ENCODE measurements around the gene FOXR2. TPM values are rescaled to one million over a fixed set of nuclear protein-coding genes. Genes with fewer than 3 reads are reported as not detected.

The FOXR2 gene, protein sequence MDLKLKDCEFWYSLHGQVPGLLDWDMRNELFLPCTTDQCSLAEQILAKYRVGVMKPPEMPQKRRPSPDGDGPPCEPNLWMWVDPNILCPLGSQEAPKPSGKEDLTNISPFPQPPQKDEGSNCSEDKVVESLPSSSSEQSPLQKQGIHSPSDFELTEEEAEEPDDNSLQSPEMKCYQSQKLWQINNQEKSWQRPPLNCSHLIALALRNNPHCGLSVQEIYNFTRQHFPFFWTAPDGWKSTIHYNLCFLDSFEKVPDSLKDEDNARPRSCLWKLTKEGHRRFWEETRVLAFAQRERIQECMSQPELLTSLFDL
- total RNA-seq (ENCODE audit: low replicate concordance) = not detected in 2 replicates

DNA sequence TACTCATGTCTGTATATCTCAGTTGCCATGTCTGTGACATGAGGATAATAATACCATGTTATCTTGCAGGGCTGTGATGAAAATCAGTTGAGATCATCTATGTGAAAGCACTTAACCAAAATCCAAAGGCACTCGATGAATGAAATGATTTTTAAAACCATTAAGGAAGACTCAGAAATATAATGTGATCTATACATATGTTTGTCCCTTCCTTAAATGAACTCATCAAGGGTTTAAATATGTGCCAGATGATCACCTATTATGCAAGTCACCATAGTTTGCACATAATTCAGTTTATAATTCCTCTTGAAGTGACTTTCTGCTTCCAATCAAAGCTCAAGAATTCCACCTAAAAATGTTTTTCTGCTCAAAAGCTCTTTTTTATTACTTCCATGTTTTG, at the start of gene FOXR2:
Gene FOXR2, plus strand, starts transcription at position 301 of the 400 bp plus-strand sequence. CDS start 312 bp downstream, outside the sequence.
- no peaks in the 10 kb centered on the region for H3F3A ChIP-seq (ENCODE audit: low read depth)
- no peak within 1 kb of the TSS for H3K9ac ChIP-seq
- H3K4me2 ChIP-seq = no peak within 1 kb of the TSS
- no peak within 1 kb of the TSS for H2AFZ ChIP-seq (replicated peaks)
- Mint-ChIP-seq H3K27me3 (ENCODE audit: insufficient read depth, low read depth) (peaks cover 4% of the 10 kb centered on the region), H3K36me3 (no peaks in the 10 kb centered on the region), H3K27ac (no peak within 1 kb of the TSS), H3K4me3 (no peak within 1 kb of the TSS), H3K4me1 (no peaks in the 10 kb centered on the region), H3K9me3 (no peaks in the 10 kb centered on the region)
- H3K27me3 ChIP-seq = no peaks in the 10 kb centered on the region
- H3K4me3 ChIP-seq = no peak within 1 kb of the TSS
- peaks cover 7% of the 10 kb centered on the region for H3K9me3 ChIP-seq (ENCODE audit: low read depth)
- no peaks in the 10 kb centered on the region for H3K4me1 ChIP-seq
- no peaks in the 10 kb centered on the region for H3K79me2 ChIP-seq (ENCODE audit: low read depth)
- no peak for TF ChIP-seq CTCF (IDR thresholded peaks at IDR 0.05)
- no peak for TF ChIP-seq EZH2 (IDR thresholded peaks at IDR 0.05)
- TF ChIP-seq EZH2phosphoT487 (IDR thresholded peaks at IDR 0.05) = no peak
- DNase-seq (ENCODE audit: low spot score) = no peak
- no peak within 1 kb of the TSS for H3K27ac ChIP-seq
- no peaks in the 10 kb centered on the region for H4K20me1 ChIP-seq (ENCODE audit: low read depth)
- H3K36me3 ChIP-seq = no peaks in the 10 kb centered on the region

- no peaks in the 10 kb centered on the region for H3K79me2 ChIP-seq (ENCODE audit: low read depth)
- Mint-ChIP-seq H3K9me3 (peaks cover 3% of the 10 kb centered on the region), H3K4me1 (no peaks in the 10 kb centered on the region), H3K4me3 (no peak overlapping the region), H3K27ac (no peak overlapping the region), H3K36me3 (no peaks in the 10 kb centered on the region), H3K27me3 (ENCODE audit: insufficient read depth, low read depth) (peaks cover 2% of the 10 kb centered on the region)
- no peaks in the 10 kb centered on the region for H3K4me1 ChIP-seq
- no peaks in the 10 kb centered on the region for H4K20me1 ChIP-seq (ENCODE audit: low read depth)
- H3K4me3 ChIP-seq = no peak overlapping the region
- no peak overlapping the region for H2AFZ ChIP-seq (replicated peaks)
- H3F3A ChIP-seq (ENCODE audit: low read depth) = no peaks in the 10 kb centered on the region
- peaks cover 35% of the 10 kb centered on the region for H3K9me3 ChIP-seq (ENCODE audit: low read depth)
- H3K9ac ChIP-seq = no peak overlapping the region
- TF ChIP-seq CTCF (IDR thresholded peaks at IDR 0.05) (no peak), EZH2 (IDR thresholded peaks at IDR 0.05) (no peak), EZH2phosphoT487 (IDR thresholded peaks at IDR 0.05) (no peak)
- H3K36me3 ChIP-seq = no peaks in the 10 kb centered on the region
- no peaks in the 10 kb centered on the region for H3K27me3 ChIP-seq
- H3K4me2 ChIP-seq = no peak overlapping the region
- no peak for DNase-seq (ENCODE audit: low spot score)
- no peak overlapping the region for H3K27ac ChIP-seq
Observed at GRCh38 chrX:55579115-55579514, 44.1 kb upstream of the FOXR2 start.

GRCh38 chrX:55582447-55582846, 40.8 kb upstream of the FOXR2 start:
- Histone ChIP-seq H3K36me3 (no peaks in the 10 kb centered on the region), H3F3A (ENCODE audit: low read depth) (no peaks in the 10 kb centered on the region), H3K9me3 (ENCODE audit: low read depth) (peaks cover 14% of the 10 kb centered on the region), H3K27ac (no peak overlapping the region), H3K27me3 (no peaks in the 10 kb centered on the region), H3K4me3 (no peak overlapping the region), H3K4me1 (no peaks in the 10 kb centered on the region), H3K9ac (no peak overlapping the region), H3K79me2 (ENCODE audit: low read depth) (no peaks in the 10 kb centered on the region), H3K4me2 (no peak overlapping the region), H2AFZ (replicated peaks) (no peak overlapping the region), H4K20me1 (ENCODE audit: low read depth) (no peaks in the 10 kb centered on the region)
- H3K27me3 Mint-ChIP-seq (ENCODE audit: insufficient read depth, low read depth) = no peaks in the 10 kb centered on the region
- H3K4me3 Mint-ChIP-seq = no peak overlapping the region
- TF ChIP-seq CTCF (IDR thresholded peaks at IDR 0.05) (no peak), EZH2phosphoT487 (IDR thresholded peaks at IDR 0.05) (no peak), EZH2 (IDR thresholded peaks at IDR 0.05) (no peak)
- DNase-seq (ENCODE audit: low spot score) = no peak
- H3K9me3 Mint-ChIP-seq = peaks cover 3% of the 10 kb centered on the region
- no peak overlapping the region for H3K27ac Mint-ChIP-seq
- H3K4me1 Mint-ChIP-seq = no peaks in the 10 kb centered on the region
- no peaks in the 10 kb centered on the region for H3K36me3 Mint-ChIP-seq

All from neural progenitor cell (in vitro differentiated cells).